Hepatocyte (in vitro differentiated cells): ENCODE data around the gene SH3PXD2B.

Experiments
- EZH2 ChIP-seq: fragments of 200-600 bp; sonication (generic); IDR thresholded peaks from 2 replicates; pipeline ENCODE4 v1.6.1; 2016; ENCODE audit warnings: antibody characterized with exemption, mild to moderate bottlenecking, borderline replicate concordance
- TF ChIP-seq, protein P1 (sequence below): fragments of 200-600 bp; sonication (generic); IDR thresholded peaks from 2 replicates; pipeline ENCODE4 v1.5.1; 2016; ENCODE audit warnings: antibody characterized with exemption, mild to moderate bottlenecking; ENCODE audit not compliant: poor library complexity

DNA sequence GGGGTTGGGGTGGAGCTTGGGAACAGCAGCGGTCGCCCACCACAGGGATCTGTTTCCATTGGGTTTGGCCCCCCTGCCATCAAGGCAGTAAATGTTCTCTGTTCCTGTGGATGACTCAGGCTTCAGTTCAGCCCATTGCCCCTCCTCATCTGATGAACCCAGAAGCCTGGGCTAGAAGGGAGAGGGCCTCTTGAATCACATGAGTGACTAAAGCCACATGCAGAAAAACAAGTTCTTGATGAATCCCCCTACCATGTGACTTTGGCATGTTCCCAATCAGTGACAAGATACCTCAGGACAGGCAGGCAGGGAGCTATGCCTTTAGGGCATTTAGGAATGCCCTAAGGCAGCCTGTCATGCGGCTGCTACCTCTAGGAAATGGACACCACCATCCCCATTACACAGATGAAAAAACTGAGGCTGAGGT, 2.5 kb downstream of the SH3PXD2B start:
- TF ChIP-seq, protein P1, sequence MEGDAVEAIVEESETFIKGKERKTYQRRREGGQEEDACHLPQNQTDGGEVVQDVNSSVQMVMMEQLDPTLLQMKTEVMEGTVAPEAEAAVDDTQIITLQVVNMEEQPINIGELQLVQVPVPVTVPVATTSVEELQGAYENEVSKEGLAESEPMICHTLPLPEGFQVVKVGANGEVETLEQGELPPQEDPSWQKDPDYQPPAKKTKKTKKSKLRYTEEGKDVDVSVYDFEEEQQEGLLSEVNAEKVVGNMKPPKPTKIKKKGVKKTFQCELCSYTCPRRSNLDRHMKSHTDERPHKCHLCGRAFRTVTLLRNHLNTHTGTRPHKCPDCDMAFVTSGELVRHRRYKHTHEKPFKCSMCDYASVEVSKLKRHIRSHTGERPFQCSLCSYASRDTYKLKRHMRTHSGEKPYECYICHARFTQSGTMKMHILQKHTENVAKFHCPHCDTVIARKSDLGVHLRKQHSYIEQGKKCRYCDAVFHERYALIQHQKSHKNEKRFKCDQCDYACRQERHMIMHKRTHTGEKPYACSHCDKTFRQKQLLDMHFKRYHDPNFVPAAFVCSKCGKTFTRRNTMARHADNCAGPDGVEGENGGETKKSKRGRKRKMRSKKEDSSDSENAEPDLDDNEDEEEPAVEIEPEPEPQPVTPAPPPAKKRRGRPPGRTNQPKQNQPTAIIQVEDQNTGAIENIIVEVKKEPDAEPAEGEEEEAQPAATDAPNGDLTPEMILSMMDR, result no peak
- TF ChIP-seq EZH2, result no peak
